Stimulated activated CD8-positive, alpha-beta memory T cell treated with anti-CD3 and anti-CD28 coated beads, Interleukin-12 subunit alpha, Interleukin-12 subunit beta, amount 100 ng/mL, for 24 hours (primary cell): ENCODE data around the gene IFNA2.
"Not testable (repeated sequence)": the region's sequence is repeated elsewhere in the genome, so short reads cannot be mapped to it uniquely, and the experiment has no call there.

Experiments used
- DNase-seq: peaks from one replicate; pipeline ENCODE4 v3.0.0-alpha.2; 2020; ENCODE audit errors: extremely low read depth

Gene IFNA2

GRCh38 chr9:21381448-21382339 lies 3.5 kb downstream of the IFNA2 start:
- no peak for DNase-seq

- not testable (repeated sequence) for DNase-seq
Observed at GRCh38 chr9:21371467-21371866, 13.7 kb downstream of the IFNA2 start.

- DNase-seq: no peak
Observed at GRCh38 chr9:21367957-21368356, 17.2 kb downstream of the IFNA2 start, which contains the start of gene IFNA13. Gene IFNA13, minus strand, starts transcription at chr9:21368057. Its CDS starts 47 bp downstream, at chr9:21368010.

- DNase-seq: not testable (repeated sequence)
Observed at GRCh38 chr9:21367169-21367568, 18.0 kb downstream of the IFNA2 start.

- DNase-seq: no peak
Observed at GRCh38 chr9:21362287-21362686, 22.9 kb downstream of the IFNA2 start.

- DNase-seq: no peak
Observed at GRCh38 chr9:21357479-21358460, 27.4 kb downstream of the IFNA2 start.

GRCh38 chr9:21350787-21351186 lies 34.4 kb downstream of the IFNA2 start, which contains the start of gene IFNA6:
Gene IFNA6, minus strand, starts transcription at chr9:21350887. Its CDS starts 0 bp downstream, at chr9:21350887.
- DNase-seq: no peak

- DNase-seq: no peak
Observed at GRCh38 chr9:21348430-21348970, 36.7 kb downstream of the IFNA2 start.

GRCh38 chr9:21340735-21341134 lies 44.5 kb downstream of the IFNA2 start:
- DNase-seq: no peak

- no peak for DNase-seq
Observed at GRCh38 chr9:21336457-21336856, 48.7 kb downstream of the IFNA2 start.

GRCh38 chr9:21334701-21335632 lies 50.2 kb downstream of the IFNA2 start, which contains the start of gene KLHL9:
Gene KLHL9, minus strand, starts transcription at chr9:21335404. Its CDS starts 545 bp downstream, at chr9:21334859.
- DNase-seq: peak; percentile 77
